ENCODE data around the gene WDR49. TPM values are rescaled to one million over a fixed set of nuclear protein-coding genes. Genes with fewer than 3 reads are reported as not detected.

Gene WDR49
- total and polyA plus RNA-seq, 2 experiments from 2014 or later, result 0.95 TPM; not detected in 1

GRCh38 chr3:167451282-167451681 lies 202.5 kb downstream of the WDR49 start:
- Histone ChIP-seq H3K4me1 (ENCODE audit: low read depth) (peaks cover 6% of the 10 kb centered on the region), H3K27ac (no peak overlapping the region), H3K9me3 (ENCODE audit: low read depth) (no peaks in the 10 kb centered on the region), H3K27me3 (no peaks in the 10 kb centered on the region), H3K36me3 (no peaks in the 10 kb centered on the region), H3K4me3 (no peak overlapping the region)
- no peak for DNase-seq (ENCODE audit: low read depth in 1 of 2, low spot score in 1 of 2)
- no peak for TF ChIP-seq CTCF (IDR thresholded peaks at IDR 0.05; ENCODE audit: low read depth, low read length)

- Histone ChIP-seq H3K36me3 (no peaks in the 10 kb centered on the region), H3K9me3 (ENCODE audit: low read depth) (no peaks in the 10 kb centered on the region), H3K4me3 (no peak overlapping the region), H3K27me3 (no peaks in the 10 kb centered on the region), H3K27ac (no peak overlapping the region), H3K4me1 (ENCODE audit: low read depth) (peaks cover 6% of the 10 kb centered on the region)
- DNase-seq (ENCODE audit: low read depth in 1 of 2, low spot score in 1 of 2), result no peak
- TF ChIP-seq CTCF (IDR thresholded peaks at IDR 0.05; ENCODE audit: low read depth, low read length), result no peak
Measured at GRCh38 chr3:167450675-167451074, 203.1 kb downstream of the WDR49 start.

GRCh38 chr3:167450195-167450594 lies 203.5 kb downstream of the WDR49 start:
- no peak for DNase-seq (ENCODE audit: low read depth in 1 of 2, low spot score in 1 of 2)
- H3K4me3 ChIP-seq, result no peak overlapping the region
- H3K27ac ChIP-seq, result no peak overlapping the region
- H3K27me3 ChIP-seq, result no peaks in the 10 kb centered on the region
- H3K4me1 ChIP-seq (ENCODE audit: low read depth), result peaks cover 6% of the 10 kb centered on the region
- no peaks in the 10 kb centered on the region for H3K9me3 ChIP-seq (ENCODE audit: low read depth)
- no peaks in the 10 kb centered on the region for H3K36me3 ChIP-seq
- no peak for TF ChIP-seq CTCF (IDR thresholded peaks at IDR 0.05; ENCODE audit: low read depth, low read length)

GRCh38 chr3:167445491-167445890 lies 208.3 kb downstream of the WDR49 start:
- Histone ChIP-seq H3K4me1 (ENCODE audit: low read depth) (peaks cover 6% of the 10 kb centered on the region), H3K27ac (no peak overlapping the region), H3K4me3 (no peak overlapping the region), H3K9me3 (ENCODE audit: low read depth) (no peaks in the 10 kb centered on the region), H3K27me3 (no peaks in the 10 kb centered on the region), H3K36me3 (no peaks in the 10 kb centered on the region)
- no peak for TF ChIP-seq CTCF (IDR thresholded peaks at IDR 0.05; ENCODE audit: low read depth, low read length)
- no peak for DNase-seq (ENCODE audit: low read depth in 1 of 2, low spot score in 1 of 2)

GRCh38 chr3:167441256-167441655 lies 212.5 kb downstream of the WDR49 start:
- H3K9me3 ChIP-seq (ENCODE audit: low read depth), result no peaks in the 10 kb centered on the region
- TF ChIP-seq CTCF (IDR thresholded peaks at IDR 0.05; ENCODE audit: low read depth, low read length), result no peak
- no peaks in the 10 kb centered on the region for H3K36me3 ChIP-seq
- H3K27me3 ChIP-seq, result no peaks in the 10 kb centered on the region
- no peak for DNase-seq (ENCODE audit: low read depth in 1 of 2, low spot score in 1 of 2)
- no peak overlapping the region for H3K4me3 ChIP-seq
- no peak overlapping the region for H3K27ac ChIP-seq
- peaks cover 6% of the 10 kb centered on the region for H3K4me1 ChIP-seq (ENCODE audit: low read depth)

Measured in cardiac muscle cell (in vitro differentiated cells and primary cell).